Osteoblast (primary cell): ENCODE data around the gene SSTR3. TPM values are rescaled to one million over a fixed set of nuclear protein-coding genes. Genes with fewer than 3 reads are reported as not detected.

Source experiments
- DNase-seq: peaks from one replicate; pipeline ENCODE4 v3.0.0; 2011; ENCODE audit warnings: low spot score, mixed read lengths; ENCODE audit not compliant: insufficient read length; ENCODE audit errors: missing footprints
- H2AFZ ChIP-seq: 2 replicates; pipeline ENCODE4 v1.6.0; 2011; ENCODE audit warnings: mild to moderate bottlenecking, low read length
- H3K27ac ChIP-seq: 2 replicates; pipeline ENCODE4 v1.5.1; 2011; ENCODE audit warnings: mild to moderate bottlenecking, low read depth, low read length, moderate library complexity
- H3K27me3 ChIP-seq: 2 replicates; pipeline ENCODE4 v1.6.0; 2012; ENCODE audit warnings: mild to moderate bottlenecking, control low read depth, inconsistent platforms, low read length, moderate library complexity; ENCODE audit not compliant: insufficient read depth
- H3K36me3 ChIP-seq: 2 replicates; pipeline ENCODE4 v1.5.1; 2011; ENCODE audit warnings: mild to moderate bottlenecking, low read length, control low read depth, moderate library complexity; ENCODE audit not compliant: insufficient read depth
- H3K4me1 ChIP-seq: 2 replicates; pipeline ENCODE4 v1.5.1; 2011; ENCODE audit warnings: mild to moderate bottlenecking, low read length, control low read depth, moderate library complexity; ENCODE audit not compliant: insufficient read depth
- H3K4me2 ChIP-seq: 2 replicates; pipeline ENCODE4 v1.6.0; 2011; ENCODE audit warnings: mild to moderate bottlenecking, low read length; ENCODE audit not compliant: insufficient read depth
- H3K4me3 ChIP-seq: fragments of 200-600 bp; sonication (generic); 3 replicates; pipeline ENCODE4 v1.5.1; 2012; ENCODE audit warnings: mild to moderate bottlenecking, low read length, inconsistent platforms; ENCODE audit not compliant: insufficient read depth
- H3K79me2 ChIP-seq: 2 replicates; pipeline ENCODE4 v1.6.0; 2012; ENCODE audit warnings: mild to moderate bottlenecking, low read length, control low read depth, inconsistent platforms; ENCODE audit not compliant: insufficient read depth
- H3K9me3 ChIP-seq: 2 replicates; pipeline ENCODE4 v1.5.1; 2011; ENCODE audit warnings: low read depth, low read length, control low read depth
- H4K20me1 ChIP-seq: 2 replicates; pipeline ENCODE4 v1.6.0; 2012; ENCODE audit warnings: mild to moderate bottlenecking, low read length, control low read depth; ENCODE audit not compliant: insufficient read depth
- total RNA-seq: library from RNA; depleted of rRNA; stranded (reverse); fragments of >200 nt; gene quantifications from 2 replicates; pipeline ENCODE4 v1.2.3, GENCODE V29; 2012
- TF ChIP-seq, protein P1 (sequence below): IDR thresholded peaks from 2 replicates; pipeline ENCODE4 v1.5.1; 2011; ENCODE audit warnings: mild to moderate bottlenecking, low read depth, low read length, moderate library complexity; ENCODE audit errors: extremely low read depth

The SSTR3 gene
- total RNA-seq, 1 donor, result not detected

DNA sequence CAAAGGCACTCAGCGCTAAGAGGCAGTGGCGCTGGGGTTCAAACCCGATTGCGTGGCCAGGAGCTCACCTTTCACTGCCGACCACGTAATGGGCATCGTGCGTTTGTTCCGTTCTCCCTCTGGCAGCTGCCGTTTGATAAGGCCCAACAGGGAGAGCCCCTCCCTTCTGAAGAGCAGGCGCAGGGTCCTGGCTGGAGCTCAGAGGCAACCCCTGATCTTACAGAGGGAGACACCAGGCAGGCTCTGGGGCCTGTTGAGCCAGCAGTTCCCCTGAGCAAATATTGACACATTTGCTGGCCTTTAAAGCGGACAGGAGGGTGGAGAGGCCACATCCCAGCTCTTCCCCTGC is 12.5 kb downstream of the SSTR3 start:
- peak overlapping the region; percentile 96 for H2AFZ ChIP-seq
- H3K27me3 ChIP-seq, result no peaks in the 10 kb centered on the region
- no peaks in the 10 kb centered on the region for H3K36me3 ChIP-seq
- no peaks in the 10 kb centered on the region for H3K9me3 ChIP-seq
- TF ChIP-seq, protein P1, sequence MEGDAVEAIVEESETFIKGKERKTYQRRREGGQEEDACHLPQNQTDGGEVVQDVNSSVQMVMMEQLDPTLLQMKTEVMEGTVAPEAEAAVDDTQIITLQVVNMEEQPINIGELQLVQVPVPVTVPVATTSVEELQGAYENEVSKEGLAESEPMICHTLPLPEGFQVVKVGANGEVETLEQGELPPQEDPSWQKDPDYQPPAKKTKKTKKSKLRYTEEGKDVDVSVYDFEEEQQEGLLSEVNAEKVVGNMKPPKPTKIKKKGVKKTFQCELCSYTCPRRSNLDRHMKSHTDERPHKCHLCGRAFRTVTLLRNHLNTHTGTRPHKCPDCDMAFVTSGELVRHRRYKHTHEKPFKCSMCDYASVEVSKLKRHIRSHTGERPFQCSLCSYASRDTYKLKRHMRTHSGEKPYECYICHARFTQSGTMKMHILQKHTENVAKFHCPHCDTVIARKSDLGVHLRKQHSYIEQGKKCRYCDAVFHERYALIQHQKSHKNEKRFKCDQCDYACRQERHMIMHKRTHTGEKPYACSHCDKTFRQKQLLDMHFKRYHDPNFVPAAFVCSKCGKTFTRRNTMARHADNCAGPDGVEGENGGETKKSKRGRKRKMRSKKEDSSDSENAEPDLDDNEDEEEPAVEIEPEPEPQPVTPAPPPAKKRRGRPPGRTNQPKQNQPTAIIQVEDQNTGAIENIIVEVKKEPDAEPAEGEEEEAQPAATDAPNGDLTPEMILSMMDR, result no peak
- peaks cover 32% of the 10 kb centered on the region for H3K4me1 ChIP-seq
- H3K4me2 ChIP-seq, result peak overlapping the region; percentile 96
- H3K79me2 ChIP-seq, result no peaks in the 10 kb centered on the region
- H3K4me3 ChIP-seq, result peak overlapping the region; percentile 78
- peak; percentile 86 for DNase-seq
- H3K27ac ChIP-seq, result no peak overlapping the region
- peaks cover 12% of the 10 kb centered on the region for H4K20me1 ChIP-seq

DNA sequence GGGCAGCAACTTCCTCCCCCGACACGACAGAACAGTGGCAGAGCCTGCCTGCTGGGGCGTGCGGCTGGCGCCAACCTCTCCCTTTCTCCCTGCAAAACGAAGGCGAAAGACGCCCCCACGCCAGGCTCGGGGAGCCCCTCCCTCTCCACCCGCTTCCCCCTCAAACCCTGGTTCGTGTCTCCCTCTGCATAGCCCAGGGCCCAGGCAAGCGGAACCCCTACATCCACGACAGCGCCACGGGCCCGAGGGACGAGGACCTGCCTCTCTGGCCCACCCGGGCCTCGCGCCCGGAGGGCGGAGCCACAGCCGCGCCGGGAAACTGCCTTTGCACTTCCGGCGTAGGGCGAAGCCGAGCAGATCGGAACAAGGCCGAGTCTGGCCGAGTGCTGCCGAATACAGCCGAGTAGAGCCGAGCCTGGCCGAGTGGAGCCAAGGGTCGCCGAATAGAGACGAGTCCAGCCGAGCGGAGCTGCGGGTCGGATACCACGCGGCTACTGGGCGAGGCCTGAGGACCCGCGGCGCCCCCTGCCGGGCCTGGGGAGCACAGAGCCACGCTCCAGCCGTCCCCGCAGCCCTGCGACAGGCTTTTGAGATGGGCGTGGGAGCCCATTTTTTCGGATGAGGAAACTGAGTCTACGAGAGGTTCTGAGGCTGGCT is 13.0 kb downstream of the SSTR3 start:
- TF ChIP-seq, protein P1, result peak; percentile 83
- no peaks in the 10 kb centered on the region for H3K79me2 ChIP-seq
- no peaks in the 10 kb centered on the region for H3K9me3 ChIP-seq
- H3K4me1 ChIP-seq, result peaks cover 32% of the 10 kb centered on the region
- H3K36me3 ChIP-seq, result no peaks in the 10 kb centered on the region
- peak overlapping the region; percentile 61 for H3K27ac ChIP-seq
- H3K4me2 ChIP-seq, result peak overlapping the region; percentile 96
- DNase-seq, result peak; percentile 99
- H3K4me3 ChIP-seq, result peak overlapping the region; percentile 78
- H4K20me1 ChIP-seq, result peaks cover 12% of the 10 kb centered on the region
- no peaks in the 10 kb centered on the region for H3K27me3 ChIP-seq
- H2AFZ ChIP-seq, result peak overlapping the region; percentile 96

DNA sequence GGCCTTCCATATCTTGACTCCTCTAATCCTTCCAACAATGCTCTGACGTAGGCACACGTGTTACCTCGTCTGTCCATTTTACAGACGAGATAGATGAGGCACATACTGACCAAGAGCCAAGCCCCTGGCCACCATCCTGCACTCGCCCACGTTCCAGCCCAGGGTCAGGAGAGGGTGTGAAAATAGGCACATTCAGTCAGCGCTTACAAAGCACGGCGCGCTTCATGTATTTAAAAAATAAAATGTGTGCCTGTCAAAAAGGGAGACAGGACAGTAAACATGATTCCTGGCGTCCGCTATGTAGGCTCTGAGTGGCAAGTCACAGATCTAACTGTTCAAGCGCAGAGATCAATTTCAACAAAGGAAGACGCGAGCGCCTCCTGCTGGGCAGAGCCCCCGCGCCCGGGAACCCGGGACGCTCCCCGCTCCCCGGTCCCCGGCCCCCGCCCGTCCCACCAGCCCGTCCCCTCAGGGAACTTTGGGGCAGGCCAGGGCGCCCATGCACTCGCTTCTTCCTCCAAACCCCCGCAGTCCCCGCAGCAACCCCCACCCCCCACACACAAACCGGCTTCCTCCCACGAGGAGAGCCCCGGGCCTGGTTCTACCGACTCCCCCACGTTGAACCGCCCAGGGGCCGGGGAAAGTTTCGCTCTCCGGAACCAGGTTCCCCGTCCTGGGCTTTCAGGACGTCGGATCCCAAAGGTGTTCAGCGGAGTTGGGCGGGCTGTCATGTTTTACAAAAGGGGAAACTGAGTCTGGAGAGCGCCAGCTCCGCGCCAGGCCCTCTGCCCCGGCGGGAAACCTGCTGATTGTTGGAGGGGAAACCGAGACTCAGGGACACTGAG is 13.8 kb downstream of the SSTR3 start:
- TF ChIP-seq, protein P1, result peak; percentile 55
- peak overlapping the region; percentile 61 for H3K27ac ChIP-seq
- peak overlapping the region; percentile 94 for H2AFZ ChIP-seq
- peaks cover 12% of the 10 kb centered on the region for H4K20me1 ChIP-seq
- H3K36me3 ChIP-seq, result no peaks in the 10 kb centered on the region
- DNase-seq, result peak; percentile 96
- H3K4me3 ChIP-seq, result peak overlapping the region; percentile 78
- H3K79me2 ChIP-seq, result no peaks in the 10 kb centered on the region
- no peaks in the 10 kb centered on the region for H3K27me3 ChIP-seq
- peaks cover 34% of the 10 kb centered on the region for H3K4me1 ChIP-seq
- peak overlapping the region; percentile 96 for H3K4me2 ChIP-seq
- H3K9me3 ChIP-seq, result no peaks in the 10 kb centered on the region
